Omental fat pad (tissue), 4 donors: ENCODE measurements around the gene CD84. TPM values are rescaled to one million over a fixed set of nuclear protein-coding genes. Genes with fewer than 3 reads are reported as not detected.

ENCODE experiments used
- ATAC-seq: fragments of 150-250 bp; one replicate; pipeline ENCODE4 v1.9.1; 2016; ENCODE audit warnings: mild to moderate bottlenecking, moderate library complexity; ENCODE audit not compliant: low FRiP score
- DNase-seq: peaks from one replicate; pipeline ENCODE4 v3.0.0-alpha.2; 2019; ENCODE audit warnings: low spot score
- CTCF ChIP-seq, 3 donors: fragments of 450-650 bp; IDR thresholded peaks; one replicate each; pipeline ENCODE4 v1.5.1; 2016 to 2017; ENCODE audit warnings: antibody characterized with exemption in 3 of 3, mild to moderate bottlenecking in 3 of 3, moderate library complexity in 2 of 3
- total RNA-seq, 4 donors: library from RNA; depleted of rRNA; stranded (reverse); fragments of >200 nt; gene quantifications; one replicate each; pipeline ENCODE4 v1.1.0, GENCODE V29; 2016

CD84 gene
- total RNA-seq, 4 donors from 2014 or later: 10.6 to 33.4 (median 13.8) TPM

- ATAC-seq (no peak), DNase-seq (no peak)
- no peak for TF ChIP-seq CTCF (IDR thresholded peaks at IDR 0.05)
Measured at GRCh38 chr1:160541622-160542302, 37.5 kb downstream of the CD84 start.

GRCh38 chr1:160540859-160541233 is 38.5 kb downstream of the CD84 start:
- ATAC-seq (no peak), DNase-seq (no peak)
- no peak for TF ChIP-seq CTCF (IDR thresholded peaks at IDR 0.05)

- no peak for TF ChIP-seq CTCF (IDR thresholded peaks at IDR 0.05)
- DNase-seq (no peak), ATAC-seq (no peak)
Measured at GRCh38 chr1:160539990-160540858, 39.1 kb downstream of the CD84 start.

- no peak for TF ChIP-seq CTCF (IDR thresholded peaks at IDR 0.05)
- no peak for DNase-seq
- no peak for ATAC-seq
Measured at GRCh38 chr1:160539684-160539989, 39.7 kb downstream of the CD84 start.

GRCh38 chr1:160538985-160539651 is 40.2 kb downstream of the CD84 start:
- DNase-seq (no peak), ATAC-seq (no peak)
- no peak for TF ChIP-seq CTCF (IDR thresholded peaks at IDR 0.05)

- no peak for ATAC-seq
- DNase-seq: no peak
- TF ChIP-seq CTCF (IDR thresholded peaks at IDR 0.05): no peak
Measured at GRCh38 chr1:160537714-160538665, 41.3 kb downstream of the CD84 start.
